NCI-H345 treated with DMSO at 0.1 percent for 48 hours (cell line): ENCODE data around the gene CCDC142.
"Not testable (repeated sequence)": the region's sequence is repeated elsewhere in the genome, so short reads cannot be mapped to it uniquely, and the experiment has no call there.

Source experiments
- DNase-seq: peaks from one replicate; lab custom pipeline; 2025; ENCODE audit not compliant: unreplicated experiment; lab: John Stamatoyannopoulos, UW

CCDC142 gene

DNA sequence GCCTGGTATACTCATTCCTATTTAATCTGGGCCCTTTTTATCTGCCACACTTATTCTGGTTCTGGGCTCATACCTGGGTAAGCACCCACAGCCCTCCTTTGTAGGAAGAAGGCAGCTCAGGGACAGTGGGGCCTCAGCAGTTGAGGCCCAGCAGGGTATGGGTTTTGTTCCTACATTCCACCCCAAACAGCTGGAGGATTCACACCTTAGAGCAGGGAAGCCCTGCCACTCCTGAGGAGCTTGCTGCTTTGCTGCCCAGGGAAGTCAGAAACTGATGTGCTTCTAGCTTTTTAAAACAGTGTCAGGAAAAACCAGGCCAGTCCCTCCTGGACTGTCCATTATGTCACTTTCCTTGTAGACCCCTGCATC is 17.8 kb upstream of the CCDC142 start:
- no peak for DNase-seq

DNA sequence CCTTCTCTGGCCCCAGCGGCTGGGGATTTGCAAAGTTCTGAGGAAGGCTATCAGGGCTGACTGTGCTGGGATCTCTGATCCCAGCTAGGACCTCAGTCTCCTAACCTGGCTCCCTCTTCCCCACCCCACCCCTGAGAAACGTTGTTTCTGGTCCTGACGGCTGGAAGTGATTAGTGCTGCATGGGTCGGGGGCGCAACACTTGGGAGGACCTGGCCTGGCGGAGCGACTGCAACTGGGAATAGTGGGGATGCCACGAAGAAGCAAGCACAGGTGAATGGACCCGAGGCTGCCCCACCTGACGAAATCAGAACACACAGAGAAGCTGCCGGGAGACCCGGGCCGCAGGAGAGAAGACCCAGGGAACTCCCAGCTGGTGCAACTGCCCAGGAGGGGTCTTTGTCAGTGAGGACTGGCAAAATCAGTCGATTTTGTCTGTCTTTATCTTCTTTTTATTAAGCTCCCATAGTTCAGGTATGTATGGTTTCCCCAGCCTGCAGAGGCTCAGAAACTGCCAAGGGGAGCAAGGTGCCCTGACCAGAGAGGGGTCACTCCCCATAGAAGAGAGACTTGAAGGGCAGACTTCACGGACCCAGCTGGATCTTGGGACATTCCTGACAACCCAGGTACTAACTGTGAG is 17.3 kb upstream of the CCDC142 start:
- no peak for DNase-seq

DNA sequence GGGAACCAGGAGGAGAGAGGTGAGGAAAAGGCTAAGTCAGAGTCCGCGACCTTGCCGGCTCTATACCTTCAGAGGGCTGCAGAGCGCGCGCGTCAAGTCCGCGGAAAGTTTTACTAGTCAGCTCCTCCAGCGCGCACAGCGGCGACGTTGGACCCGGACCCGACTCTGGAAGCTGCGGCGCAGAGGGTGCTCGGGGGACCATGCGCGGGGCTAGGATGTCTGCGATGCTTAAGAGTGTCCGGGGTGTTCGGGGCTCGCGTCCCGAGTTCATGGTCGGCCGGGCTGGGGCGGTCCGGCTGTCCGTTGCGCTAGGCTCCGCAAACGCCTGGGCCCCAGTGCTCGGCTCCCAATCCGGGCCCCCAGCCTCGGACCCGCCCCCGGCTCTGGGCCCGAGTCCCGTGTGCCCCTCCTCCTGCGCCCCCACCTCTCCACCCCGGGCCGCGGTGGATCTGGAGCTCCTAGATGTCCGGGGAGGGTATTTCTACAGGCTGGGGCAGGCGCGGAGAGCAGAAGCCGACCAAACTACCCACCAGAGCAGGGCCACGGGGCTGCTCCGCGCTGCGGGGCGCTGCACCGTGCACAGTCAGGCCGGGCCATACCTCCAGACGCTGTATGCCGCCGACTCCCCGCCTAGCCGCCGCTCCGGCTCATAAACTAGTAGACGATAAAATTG is 16.6 kb upstream of the CCDC142 start, which contains the start of gene LBX2:
Gene LBX2 (minus strand): TSS at position 337 of the 673 bp plus-strand sequence. CDS start 66 bp downstream, at position 271.
- DNase-seq: no peak

DNA sequence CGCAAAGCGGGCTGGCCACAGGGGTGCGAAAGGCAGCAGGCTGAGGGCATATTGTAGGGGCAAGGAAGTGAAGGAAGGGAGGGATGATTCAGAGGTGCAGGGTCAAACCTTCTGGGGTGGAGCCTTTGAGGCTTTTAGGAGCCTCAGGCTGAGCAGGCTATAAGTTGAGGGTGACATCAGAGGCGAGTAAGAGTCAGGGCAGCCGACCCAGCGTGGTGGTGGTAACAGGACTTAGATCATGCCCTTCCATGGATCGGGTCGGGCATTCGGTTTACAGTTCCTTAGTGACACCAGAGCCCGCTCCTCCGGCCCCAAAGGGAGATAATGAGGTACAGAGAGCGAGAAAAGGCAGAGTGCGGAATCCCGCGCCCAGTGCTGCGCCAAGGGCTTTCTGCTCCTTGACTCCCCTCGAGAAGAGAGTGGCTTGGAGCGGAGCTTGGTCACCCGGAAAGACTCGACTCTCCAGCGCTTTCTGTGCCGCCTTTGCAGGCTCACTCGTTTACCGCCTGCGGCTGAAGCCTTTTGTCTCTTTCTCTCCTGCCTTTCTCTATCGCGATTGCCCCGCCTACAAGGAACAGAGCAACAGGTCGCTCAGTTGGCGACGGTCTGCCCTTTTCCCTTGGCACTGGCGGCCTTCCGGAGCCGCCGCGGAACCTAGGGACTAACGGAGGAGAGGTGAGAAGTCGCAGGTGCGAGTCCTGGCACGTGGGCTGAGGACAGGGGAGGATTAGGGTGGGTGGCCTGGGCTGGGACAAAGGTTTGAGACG is 15.9 kb upstream of the CCDC142 start:
- DNase-seq: no peak

DNA sequence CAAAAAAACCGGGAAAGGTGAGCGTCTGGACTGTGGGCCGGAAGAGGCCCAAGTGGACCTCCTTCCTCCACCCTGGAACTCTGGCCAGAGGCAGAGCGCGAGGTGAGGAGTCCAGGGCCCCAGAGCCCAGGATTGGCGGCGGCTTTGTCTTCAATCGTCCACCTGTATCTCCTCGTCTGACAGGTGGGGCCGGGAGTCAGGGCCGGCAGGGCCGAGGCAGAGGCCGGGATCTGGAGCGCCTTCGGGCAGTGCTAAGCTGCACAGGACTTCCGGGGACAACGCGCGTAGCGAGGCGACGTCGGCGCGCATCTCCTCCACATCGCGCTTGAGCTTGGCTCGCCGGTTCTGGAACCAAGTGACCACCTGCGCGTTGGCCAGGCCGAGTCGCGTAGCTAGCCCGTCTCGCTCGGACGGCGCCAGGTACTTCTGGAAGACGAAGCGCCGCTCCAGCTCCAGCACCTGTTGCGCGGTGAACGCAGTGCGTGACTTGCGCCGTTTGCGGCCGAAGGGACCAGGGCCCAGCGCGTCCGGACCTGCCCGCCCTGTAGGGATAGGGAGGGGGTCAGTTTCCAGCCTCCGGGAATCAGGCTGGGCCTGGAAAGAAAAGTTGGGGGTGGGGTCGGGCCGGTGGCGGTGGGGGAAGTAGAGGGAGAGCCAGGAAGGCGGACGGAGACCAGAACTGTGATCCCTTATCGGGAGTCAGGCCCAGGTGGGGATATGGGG is 15.1 kb upstream of the CCDC142 start:
- no peak for DNase-seq

DNA sequence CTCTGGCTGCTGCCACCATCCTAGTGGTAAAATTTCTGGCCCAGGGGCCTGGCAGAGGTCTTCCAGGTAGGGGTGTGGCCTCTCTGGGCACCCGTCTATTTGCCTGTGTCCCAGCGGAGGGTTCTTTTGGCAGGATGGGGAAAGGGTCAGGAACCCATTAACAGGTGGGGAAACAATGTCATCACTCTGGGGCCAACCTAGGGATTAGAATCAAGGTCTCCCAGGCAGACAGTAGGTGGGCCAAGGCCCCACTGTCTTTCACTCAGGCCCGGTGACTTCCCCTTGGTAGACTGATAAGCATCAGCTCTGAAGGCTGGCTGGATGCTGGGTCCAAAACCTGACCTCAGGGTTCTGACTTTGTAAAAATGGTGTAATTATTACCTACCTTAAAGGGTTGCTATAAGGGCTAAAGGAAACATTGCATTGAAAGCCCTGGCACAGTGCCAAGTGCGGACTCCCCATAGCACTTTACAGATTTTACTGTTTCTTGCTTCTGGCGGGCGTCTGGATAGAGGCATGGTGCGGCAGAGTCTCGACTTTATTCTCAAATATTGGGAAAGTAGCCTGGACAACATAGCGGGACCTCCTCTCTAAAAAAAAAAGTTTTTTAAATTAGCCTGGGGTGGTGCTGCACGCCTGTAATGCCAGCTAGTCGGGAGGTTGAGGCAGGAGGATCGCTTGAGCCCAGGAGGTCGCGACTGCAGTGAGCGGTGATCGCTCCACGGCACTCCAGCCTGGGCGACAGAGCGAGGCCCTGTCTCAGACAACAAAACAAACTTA is 14.4 kb upstream of the CCDC142 start:
- DNase-seq: no peak

DNA sequence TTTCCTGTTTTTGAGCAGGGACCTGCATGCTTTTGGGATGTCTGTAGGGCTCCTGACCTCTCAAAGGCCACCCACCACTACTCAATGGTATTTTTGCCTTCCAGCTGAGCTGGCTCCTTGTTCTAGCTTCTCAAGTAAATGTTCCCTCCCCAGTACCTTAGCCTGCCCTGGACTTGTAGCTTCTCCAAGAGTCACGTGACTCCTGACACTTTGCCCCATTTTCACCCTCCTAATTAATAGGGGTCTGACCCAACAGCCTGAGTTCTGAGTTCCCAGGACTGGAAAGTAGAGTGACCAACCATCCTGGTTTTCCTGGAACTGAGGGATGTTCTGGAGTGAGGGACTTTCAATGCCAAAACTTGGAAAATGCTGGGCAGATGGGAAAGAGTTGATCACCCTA is 12.6 kb upstream of the CCDC142 start:
- no peak for DNase-seq

DNA sequence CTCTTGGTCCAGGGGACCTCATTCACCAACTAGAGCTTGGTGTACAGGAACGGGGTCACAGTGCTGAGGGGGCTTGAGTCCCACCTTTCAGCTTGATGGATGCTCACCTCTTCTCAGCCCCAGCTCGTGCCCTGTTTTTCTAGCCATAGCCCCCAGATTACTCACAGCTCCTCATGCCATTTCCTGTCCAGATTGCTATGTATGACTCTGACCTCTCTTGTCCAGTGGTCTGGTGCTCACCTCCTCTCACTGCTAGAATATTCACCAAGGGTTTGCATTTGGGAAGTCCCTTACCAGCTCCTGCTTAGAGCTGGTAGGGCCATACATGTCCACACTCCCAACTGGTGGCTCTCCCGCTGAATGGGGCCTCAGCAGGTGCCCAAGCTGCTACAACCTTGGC is 10.7 kb upstream of the CCDC142 start:
- DNase-seq: no peak

DNA sequence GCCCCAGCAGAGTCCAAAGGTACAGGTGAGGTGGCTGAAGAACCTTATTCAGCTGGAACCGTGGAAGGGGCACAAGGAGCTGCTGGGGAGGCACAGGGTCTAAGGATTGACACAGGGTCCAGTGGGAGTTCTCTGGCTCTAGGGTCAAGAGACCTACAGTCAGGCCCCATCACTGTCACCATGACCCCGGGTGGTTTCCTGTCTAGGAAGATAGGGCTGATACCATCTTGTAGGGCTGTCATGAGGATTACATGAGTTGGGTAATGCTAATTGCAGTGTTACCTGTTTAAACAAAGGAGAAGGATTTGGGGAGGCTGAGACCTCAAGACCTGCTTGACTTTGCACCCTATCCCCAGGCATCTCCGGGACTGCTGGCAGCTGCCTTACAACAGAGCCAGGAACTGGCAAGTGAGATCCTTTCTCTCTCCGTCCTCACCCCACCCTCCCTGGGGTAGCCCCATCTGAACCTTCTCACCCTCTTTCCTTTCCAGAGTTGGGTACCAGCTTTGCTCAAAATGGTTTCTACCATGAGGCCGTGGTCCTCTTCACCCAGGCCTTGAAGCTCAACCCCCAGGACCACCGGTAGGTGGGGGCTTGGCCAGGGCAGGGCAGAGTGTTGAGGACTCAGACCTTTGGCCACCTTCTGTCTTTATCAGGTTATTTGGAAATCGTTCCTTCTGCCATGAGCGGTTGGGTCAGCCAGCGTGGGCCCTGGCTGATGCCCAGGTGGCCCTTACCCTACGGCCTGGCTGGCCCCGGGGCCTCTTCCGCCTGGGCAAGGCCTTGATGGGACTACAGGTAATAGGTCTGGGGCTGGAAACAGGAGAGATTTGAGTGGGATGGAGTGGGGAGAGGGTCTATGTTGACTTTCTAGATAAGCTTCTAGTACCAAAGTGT is 9.1 kb upstream of the CCDC142 start:
- DNase-seq: no peak

DNA sequence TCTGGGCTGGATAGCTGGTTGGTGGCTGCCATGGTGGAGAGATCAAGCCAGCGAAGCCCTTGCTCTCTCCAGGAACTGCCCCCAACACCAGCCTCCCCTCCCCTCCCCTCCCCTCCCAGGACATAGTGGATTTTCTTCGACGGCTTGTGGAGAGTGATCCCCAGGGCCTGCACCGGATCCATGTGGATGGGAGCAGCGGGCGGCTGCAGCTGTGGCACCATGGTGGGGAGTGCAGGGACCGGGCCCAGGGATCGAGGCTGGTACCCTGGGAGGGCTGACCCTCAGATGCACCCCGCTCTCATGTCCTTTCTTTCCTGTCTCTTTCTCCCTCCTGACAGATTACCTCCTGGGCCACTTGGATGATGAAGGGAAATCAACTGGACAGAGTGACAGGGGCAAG is 7.1 kb upstream of the CCDC142 start:
- no peak for DNase-seq

DNA sequence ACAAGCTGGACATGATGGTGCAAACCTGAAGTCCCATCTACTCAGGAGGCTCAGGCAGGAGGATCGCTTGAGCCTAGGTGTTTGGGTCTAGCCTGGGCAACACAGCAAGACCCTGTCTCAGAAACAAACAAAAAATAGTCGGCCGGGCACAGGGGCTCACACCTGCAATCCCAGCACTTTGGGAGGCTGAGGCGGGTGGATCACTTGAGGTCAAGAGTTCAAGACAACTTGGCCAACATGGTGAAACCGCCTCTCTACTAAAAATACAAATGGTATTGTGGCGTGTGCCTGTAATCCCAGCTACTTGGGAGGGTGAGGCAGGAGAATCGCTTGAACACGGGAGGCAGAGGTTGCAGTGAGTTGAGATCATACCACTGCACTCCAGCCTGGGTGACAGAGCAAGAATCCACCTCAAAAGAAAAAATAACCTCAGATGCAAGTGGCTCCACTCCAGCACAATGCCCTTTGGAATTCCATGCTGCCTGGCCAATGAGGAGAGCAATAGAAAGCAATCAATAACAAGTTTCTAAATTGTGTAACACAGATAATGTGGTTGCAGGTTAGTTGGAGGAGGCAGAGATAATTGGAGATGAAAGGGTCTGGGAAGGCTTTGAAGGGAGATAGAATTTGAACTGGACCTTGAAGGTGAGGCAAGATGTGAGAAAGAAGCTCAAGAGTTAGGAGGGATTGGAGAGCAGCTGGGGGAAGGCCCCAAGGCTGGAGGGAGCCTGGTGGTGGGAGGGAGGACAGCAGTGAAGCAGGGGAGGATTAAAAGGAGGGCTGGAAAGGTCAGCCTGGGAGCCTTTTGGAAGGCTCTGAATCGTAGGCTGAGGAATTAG is 6.1 kb upstream of the CCDC142 start:
- no peak for DNase-seq

DNA sequence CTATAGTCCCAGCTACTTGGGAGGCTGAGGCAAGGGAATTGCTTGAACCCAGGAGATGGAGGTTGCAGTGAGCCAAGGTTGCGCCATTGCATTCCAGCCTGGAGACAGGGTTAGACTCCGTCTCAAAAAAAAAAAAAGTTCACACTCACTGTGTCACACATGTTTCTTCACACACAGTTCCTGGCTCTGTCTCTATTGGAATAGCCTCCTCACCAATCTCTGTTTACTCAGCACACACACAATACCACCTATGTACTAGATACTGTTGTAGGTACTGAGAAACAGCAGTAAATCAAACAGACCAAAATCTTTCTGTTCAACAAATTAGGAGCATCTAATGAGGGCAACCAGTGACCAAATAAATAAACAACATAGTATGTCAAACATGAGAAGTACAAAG is 3.3 kb upstream of the CCDC142 start:
- no peak for DNase-seq

DNA sequence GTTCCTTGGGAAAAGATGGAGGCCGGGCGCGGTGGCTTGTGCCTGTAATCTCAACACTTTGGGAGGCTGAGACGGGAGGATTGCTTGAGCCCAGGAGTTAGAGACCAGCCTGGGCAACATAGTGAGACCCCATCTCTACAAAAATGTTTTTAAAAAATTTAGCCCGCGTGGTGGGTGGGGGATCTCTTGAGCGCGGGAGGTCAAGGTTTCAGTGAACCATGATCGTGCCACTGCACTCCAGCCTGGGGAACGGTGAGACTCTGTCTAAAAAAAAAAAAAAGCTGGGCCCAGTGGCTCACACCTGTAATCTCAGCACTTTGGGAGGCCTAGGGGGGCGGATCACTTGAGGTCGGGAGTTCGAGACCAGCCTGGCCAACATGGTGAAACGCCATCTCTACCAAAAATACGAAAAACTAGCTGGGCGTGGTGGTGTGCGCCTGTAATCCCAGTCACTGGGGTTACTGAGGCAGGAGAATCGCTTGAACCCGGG is 922 bp upstream of the CCDC142 start:
- not testable (repeated sequence) for DNase-seq

DNA sequence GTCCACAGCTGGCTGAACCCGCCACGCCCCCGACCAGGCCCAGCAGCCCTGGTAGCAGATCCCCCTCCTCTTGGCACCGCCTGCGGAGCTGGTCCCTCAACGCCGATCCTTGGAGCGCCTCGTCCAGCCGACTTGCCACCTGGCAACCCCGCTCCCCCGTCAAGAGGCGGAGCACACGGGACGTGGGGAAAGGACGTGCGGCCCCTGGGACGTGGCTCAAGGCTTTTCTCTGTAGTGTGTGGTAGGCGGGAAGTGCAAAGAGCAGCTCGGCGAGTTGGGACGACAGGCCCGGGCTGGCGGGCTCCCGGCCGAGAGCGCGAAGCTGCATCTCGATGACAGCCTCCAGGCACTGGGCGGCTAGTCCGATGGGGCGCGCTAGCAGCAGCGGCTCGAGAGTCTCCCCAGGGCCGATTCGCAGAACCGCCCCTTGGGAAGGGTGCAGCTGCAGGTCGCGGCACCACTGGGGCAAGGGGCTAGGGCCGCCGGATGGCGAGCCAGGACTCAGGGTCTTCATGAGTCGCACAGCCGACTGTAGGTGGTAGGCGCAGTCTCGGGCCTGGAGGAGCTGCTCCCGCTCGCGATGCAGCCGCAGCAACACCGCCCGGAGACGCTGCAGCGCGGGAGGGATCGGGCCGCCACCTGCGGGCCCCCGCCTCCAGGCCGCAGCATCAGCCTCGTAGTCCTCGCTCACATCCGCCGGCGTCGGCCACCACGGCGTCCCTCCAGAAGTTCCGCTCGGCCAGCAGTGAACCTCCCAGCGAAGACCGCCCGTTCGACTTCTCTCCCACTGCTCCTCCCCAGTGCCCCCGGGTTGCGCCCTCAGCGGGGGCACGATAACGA is 617 bp downstream of the CCDC142 start:
- no peak for DNase-seq

DNA sequence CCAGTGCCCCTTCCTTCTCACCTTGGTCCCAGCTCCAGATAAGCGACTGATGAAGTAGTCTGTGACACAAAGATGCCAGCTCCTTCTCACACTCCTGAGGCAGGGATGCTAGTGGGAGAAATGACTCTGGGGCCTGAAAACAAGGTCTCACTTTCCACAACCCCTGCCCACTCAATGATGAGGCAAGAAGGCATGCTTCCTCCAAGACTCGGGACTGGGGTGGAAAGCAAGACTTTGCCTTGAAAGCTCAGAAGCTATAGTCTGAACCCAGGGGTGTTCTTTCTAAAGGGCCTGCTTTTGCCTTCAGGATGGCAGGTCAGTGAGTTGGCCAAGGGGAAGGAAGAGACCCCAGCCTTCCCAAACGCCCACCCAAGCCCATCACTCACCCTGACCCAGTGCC is 1.4 kb downstream of the CCDC142 start:
- DNase-seq: no peak

DNA sequence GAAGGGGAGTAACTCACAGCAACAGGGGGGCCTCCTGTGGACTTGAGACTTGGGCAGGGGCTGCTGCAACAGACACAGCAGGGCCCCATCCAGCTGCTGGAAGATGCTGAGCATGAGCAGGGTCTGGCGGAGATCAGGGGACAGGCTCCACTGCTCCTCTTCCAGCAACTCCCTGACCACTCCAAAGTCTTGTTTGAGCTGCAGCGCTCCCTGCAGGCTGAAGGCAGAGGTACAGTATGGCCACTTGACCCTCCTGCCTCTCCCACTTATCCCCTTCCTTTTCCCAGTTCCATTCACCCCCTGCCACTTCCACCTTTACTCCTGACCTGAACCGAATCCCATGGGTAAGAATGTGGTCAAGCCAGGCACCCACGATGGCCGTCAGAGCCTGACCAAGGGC is 7.9 kb downstream of the CCDC142 start:
- no peak for DNase-seq

DNA sequence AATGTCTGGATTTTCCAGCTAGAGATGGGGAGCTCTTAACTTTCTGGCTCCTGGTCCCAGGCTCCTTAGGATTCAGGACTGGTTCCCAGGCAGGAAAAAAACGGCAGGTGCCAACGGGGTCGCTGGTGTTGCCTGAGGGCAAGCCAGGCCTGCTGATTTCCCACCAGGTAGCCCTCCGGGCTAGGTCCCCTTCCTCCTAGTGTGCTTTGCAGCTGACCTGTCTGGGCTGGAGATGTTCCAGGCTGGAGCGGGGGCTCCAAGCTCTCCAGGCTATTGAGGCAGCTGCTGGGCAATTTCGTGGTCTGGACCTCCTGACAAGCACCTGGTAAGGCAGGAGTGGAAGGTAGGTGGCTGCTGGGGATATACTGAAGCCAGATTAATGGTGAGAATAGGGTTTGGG is 8.3 kb downstream of the CCDC142 start:
- no peak for DNase-seq

DNA sequence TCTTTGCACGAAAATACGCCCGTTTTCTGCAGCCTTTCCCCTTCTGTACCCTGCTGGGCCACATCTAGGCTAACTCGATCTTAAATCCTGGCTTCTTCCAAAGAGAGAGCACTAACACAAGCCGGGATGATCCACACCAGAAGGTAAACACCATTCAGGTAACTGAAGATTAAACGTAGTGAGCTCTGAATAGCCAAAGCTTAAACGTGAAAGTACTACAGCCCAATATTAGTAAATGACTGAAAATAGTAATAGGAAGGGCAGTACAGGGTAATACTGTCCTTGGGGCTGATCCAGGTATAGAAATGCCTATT is 9.9 kb downstream of the CCDC142 start:
- no peak for DNase-seq
